NCI-H524 treated with DMSO at 0.1 percent for 48 hours (cell line): ENCODE results near the gene MAP4K2.

Source experiments
- DNase-seq: peaks from one replicate; lab custom pipeline; 2025; lab: John Stamatoyannopoulos, UW

The MAP4K2 gene

GRCh38 chr11:64736654-64737053 is 66.4 kb downstream of the MAP4K2 start:
- no peak for DNase-seq

DNA sequence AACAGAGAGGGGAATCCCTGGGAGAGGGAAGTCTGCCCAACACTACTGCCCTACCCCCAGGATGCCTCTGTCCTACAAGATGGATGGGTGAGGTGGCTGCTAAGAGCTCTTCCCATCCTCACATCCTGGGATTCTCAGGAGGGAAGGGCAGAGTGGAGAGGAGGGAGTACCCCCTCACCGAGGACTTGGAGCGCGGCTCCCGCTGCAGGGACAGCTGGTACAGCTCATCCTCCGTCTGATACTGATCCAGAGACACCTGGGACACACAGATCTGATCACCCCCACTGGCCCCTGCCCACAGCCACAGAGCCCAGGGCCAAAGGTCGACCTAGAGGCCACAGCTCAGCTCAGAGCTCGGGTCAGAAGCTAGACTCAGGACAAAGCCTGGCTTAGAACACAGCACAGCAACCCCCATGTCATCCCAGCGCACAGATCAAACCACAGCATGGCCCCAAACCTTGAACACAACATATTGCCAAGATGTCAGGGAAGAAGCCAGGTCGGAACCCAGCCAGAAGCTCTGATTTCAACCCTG is 67.2 kb downstream of the MAP4K2 start:
- DNase-seq, result no peak
